HepG2 (cell line): ENCODE data around the gene ATOSB. TPM values are rescaled to one million over a fixed set of nuclear protein-coding genes. Genes with fewer than 3 reads are reported as not detected.

ENCODE experiments used
- ARID5B ChIP-seq: IDR thresholded peaks from 2 replicates; pipeline ENCODE4 v1.4.0; 2020; ENCODE audit warnings: mild to moderate bottlenecking, missing genetic modification reagents
- ETV5 ChIP-seq: IDR thresholded peaks from 2 replicates; pipeline ENCODE4 v1.6.1; 2018; ENCODE audit warnings: missing biosample characterization, missing genetic modification reagents, inconsistent platforms, borderline replicate concordance
- FOXP1 ChIP-seq, 2 experiments: fragments of 450-650 bp in 1 of 2; IDR thresholded peaks; 2 replicates each; pipeline ENCODE4 v1.6.1; 2017 to 2018; ENCODE audit warnings: antibody characterized with exemption in 1 of 2
- NFYB ChIP-seq: sonication (generic); formaldehyde crosslinking; IDR thresholded peaks from 2 replicates; pipeline ENCODE4 v1.4.0; 2020; ENCODE audit warnings: missing genetic modification reagents
- NR2F2 ChIP-seq: IDR thresholded peaks from 2 replicates; pipeline ENCODE4 v1.6.1; 2012; ENCODE audit warnings: low read depth, inconsistent platforms, borderline replicate concordance
- SMARCC2 ChIP-seq: fragments of 450-650 bp; IDR thresholded peaks from 2 replicates; pipeline ENCODE4 v1.6.1; 2017; ENCODE audit warnings: antibody characterized with exemption, mild to moderate bottlenecking
- TBP ChIP-seq: sonication (generic); formaldehyde crosslinking; IDR thresholded peaks from 2 replicates; pipeline ENCODE4 v1.5.0; 2020; ENCODE audit warnings: missing genetic modification reagents
- TRIM24 ChIP-seq: sonication (generic); formaldehyde crosslinking; IDR thresholded peaks from 2 replicates; pipeline ENCODE4 v1.8.0; 2022; ENCODE audit warnings: mild to moderate bottlenecking, missing genetic modification reagents
- ZBTB49 ChIP-seq: sonication (generic); formaldehyde crosslinking; IDR thresholded peaks from 2 replicates; pipeline ENCODE4 v1.4.0; 2020; ENCODE audit warnings: missing genetic modification reagents, borderline replicate concordance
- ZFX ChIP-seq: sonication (generic); formaldehyde crosslinking; IDR thresholded peaks from 2 replicates; pipeline ENCODE4 v1.4.0; 2020; ENCODE audit warnings: mild to moderate bottlenecking, low read depth, missing genetic modification reagents, moderate library complexity
- ZHX1 ChIP-seq: sonication (generic); formaldehyde crosslinking; IDR thresholded peaks from 2 replicates; pipeline ENCODE4 v1.8.1; 2022; ENCODE audit warnings: low read depth, mild to moderate bottlenecking, missing genetic modification reagents
- ZNF383 ChIP-seq: sonication (generic); formaldehyde crosslinking; IDR thresholded peaks from 2 replicates; pipeline ENCODE4 v1.4.0; 2020; ENCODE audit warnings: missing genetic modification reagents, mild to moderate bottlenecking, borderline replicate concordance
- ZNF460 ChIP-seq: sonication (generic); formaldehyde crosslinking; IDR thresholded peaks from 2 replicates; pipeline ENCODE4 v1.5.1; 2020; ENCODE audit warnings: missing genetic modification reagents, mild to moderate bottlenecking, borderline replicate concordance
- ZNF530 ChIP-seq: sonication (generic); formaldehyde crosslinking; IDR thresholded peaks from 2 replicates; pipeline ENCODE4 v1.5.0; 2020; ENCODE audit warnings: low read depth, mild to moderate bottlenecking, missing genetic modification reagents
- ZNF556 ChIP-seq: sonication (generic); formaldehyde crosslinking; IDR thresholded peaks from 2 replicates; pipeline ENCODE4 v1.4.0; 2020; ENCODE audit warnings: mild to moderate bottlenecking, missing genetic modification reagents, borderline replicate concordance
- ZNF775 ChIP-seq: sonication (generic); formaldehyde crosslinking; IDR thresholded peaks from 2 replicates; pipeline ENCODE4 v1.4.0; 2020; ENCODE audit warnings: missing genetic modification reagents, mild to moderate bottlenecking, moderate library complexity, borderline replicate concordance
- polyA plus RNA-seq, 8 experiments: library from polyadenylated mRNA; depleted of rRNA in 3 of 8; stranded (reverse) in 7 of 8; unstranded in 1 of 8; fragments of >200 nt; fragmentation: Illumina TruSeq in 4 of 8; extraction: Trizol in 4 of 8; gene quantifications; 2 replicates each; pipeline versions ENCODE4 v1.2.1 to v1.2.3, GENCODE V29; 2011 to 2016; ENCODE audit warnings: low read depth in 4 of 8, missing spikeins in 1 of 8, mixed read lengths in 1 of 8; ENCODE audit not compliant: insufficient read depth in 1 of 8
- total RNA-seq, 5 experiments: library from RNA; depleted of rRNA; stranded (reverse); fragments of >200 nt; fragmentation: Illumina TruSeq; extraction: Trizol; gene quantifications; 2 replicates each; pipeline ENCODE4 v1.2.3, GENCODE V29; 2016; ENCODE audit warnings: low read depth in 1 of 5
- TF ChIP-seq, protein P1 (sequence below): IDR thresholded peaks from 2 replicates; pipeline ENCODE4 v1.6.1; 2018; ENCODE audit warnings: missing genetic modification reagents

ATOSB gene
- total and polyA plus RNA-seq, 2 of the 13 experiments (the other 11 are each of a cell fraction or from before 2014, with no cell fraction given) = 1.9 to 6.4 TPM

- no peak for TF ChIP-seq ZHX1 (CRISPR knock-in tag)
- TF ChIP-seq ZBTB49 (CRISPR knock-in tag) = no peak
- no peak for TF ChIP-seq ZNF460 (CRISPR knock-in tag)
- no peak for TF ChIP-seq TRIM24 (CRISPR knock-in tag)
- no peak for TF ChIP-seq TBP (CRISPR knock-in tag)
- no peak for TF ChIP-seq ZNF775 (CRISPR knock-in tag)
- TF ChIP-seq ETV5 = no peak
- no peak for TF ChIP-seq ZNF530 (CRISPR knock-in tag)
- TF ChIP-seq, protein P1, sequence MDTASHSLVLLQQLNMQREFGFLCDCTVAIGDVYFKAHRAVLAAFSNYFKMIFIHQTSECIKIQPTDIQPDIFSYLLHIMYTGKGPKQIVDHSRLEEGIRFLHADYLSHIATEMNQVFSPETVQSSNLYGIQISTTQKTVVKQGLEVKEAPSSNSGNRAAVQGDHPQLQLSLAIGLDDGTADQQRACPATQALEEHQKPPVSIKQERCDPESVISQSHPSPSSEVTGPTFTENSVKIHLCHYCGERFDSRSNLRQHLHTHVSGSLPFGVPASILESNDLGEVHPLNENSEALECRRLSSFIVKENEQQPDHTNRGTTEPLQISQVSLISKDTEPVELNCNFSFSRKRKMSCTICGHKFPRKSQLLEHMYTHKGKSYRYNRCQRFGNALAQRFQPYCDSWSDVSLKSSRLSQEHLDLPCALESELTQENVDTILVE (CRISPR knock-in tag) = no peak
- TF ChIP-seq SMARCC2 = no peak
- TF ChIP-seq NR2F2 = no peak
- TF ChIP-seq ZNF383 (CRISPR knock-in tag) = no peak
- no peak for TF ChIP-seq ZNF556 (CRISPR knock-in tag)
- no peak; the same call in 1 of the 2 replicates for TF ChIP-seq ZFX (CRISPR knock-in tag)
- TF ChIP-seq ARID5B = 0 out of 2 replicates have a peak, but pooled peaks have one; percentile 2
- TF ChIP-seq NFYB (CRISPR knock-in tag) = peak; percentile 74
- TF ChIP-seq FOXP1 (IDR thresholded peaks at IDR 0.05) = no peak
- TF ChIP-seq FOXP1 (CRISPR knock-in tag; IDR thresholded peaks at IDR 0.05) = no peak
Measured at GRCh38 chr9:35111001-35111933, 4.4 kb downstream of the ATOSB start (continued).
